ENCODE results near the gene ADGRA1.
"Not testable (repeated sequence)": the region's sequence is repeated elsewhere in the genome, so short reads cannot be mapped to it uniquely, and the experiment has no call there.

DNA sequence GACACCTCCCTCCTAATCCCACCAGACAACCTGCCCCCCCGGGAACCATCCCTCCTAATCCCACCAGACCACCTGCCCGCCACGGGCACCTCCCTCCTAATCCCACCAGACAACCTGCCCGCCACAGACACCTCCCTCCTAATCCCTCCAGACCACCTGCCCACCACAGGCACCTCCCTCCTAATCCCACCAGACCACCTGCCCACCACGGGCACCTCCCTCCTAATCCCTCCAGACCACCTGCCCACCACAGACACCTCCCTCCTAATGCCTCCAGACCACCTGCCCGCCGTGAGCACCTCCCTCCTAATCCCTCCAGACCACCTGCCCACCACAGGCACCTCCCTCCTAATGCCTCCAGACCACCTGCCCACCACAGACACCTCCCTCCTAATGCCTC lies 23.9 kb downstream of the ADGRA1 start:
- TF ChIP-seq, protein P1, sequence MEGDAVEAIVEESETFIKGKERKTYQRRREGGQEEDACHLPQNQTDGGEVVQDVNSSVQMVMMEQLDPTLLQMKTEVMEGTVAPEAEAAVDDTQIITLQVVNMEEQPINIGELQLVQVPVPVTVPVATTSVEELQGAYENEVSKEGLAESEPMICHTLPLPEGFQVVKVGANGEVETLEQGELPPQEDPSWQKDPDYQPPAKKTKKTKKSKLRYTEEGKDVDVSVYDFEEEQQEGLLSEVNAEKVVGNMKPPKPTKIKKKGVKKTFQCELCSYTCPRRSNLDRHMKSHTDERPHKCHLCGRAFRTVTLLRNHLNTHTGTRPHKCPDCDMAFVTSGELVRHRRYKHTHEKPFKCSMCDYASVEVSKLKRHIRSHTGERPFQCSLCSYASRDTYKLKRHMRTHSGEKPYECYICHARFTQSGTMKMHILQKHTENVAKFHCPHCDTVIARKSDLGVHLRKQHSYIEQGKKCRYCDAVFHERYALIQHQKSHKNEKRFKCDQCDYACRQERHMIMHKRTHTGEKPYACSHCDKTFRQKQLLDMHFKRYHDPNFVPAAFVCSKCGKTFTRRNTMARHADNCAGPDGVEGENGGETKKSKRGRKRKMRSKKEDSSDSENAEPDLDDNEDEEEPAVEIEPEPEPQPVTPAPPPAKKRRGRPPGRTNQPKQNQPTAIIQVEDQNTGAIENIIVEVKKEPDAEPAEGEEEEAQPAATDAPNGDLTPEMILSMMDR (IDR thresholded peaks at IDR 0.05 in 4 of 5, conservative IDR thresholded peaks at IDR 0.05 in 1 of 5), result not testable (repeated sequence)
- not testable (repeated sequence) for TF ChIP-seq POLR2A (IDR thresholded peaks at IDR 0.05)

Data from gastrocnemius medialis (tissue), 4 donors.